Measurements from ENCODE around the gene OGA. TPM values are rescaled to one million over a fixed set of nuclear protein-coding genes. Genes with fewer than 3 reads are reported as not detected.

Gene OGA
- total and polyA plus RNA-seq, 9 of the 15 experiments (the other 6 are each of a cell fraction or from before 2014, with no cell fraction given), result 13.5 to 73.5 (median 59.5) TPM

GRCh38 chr10:101783736-101784118 lies 34.5 kb downstream of the OGA start:
- Histone ChIP-seq H3K4me1 (replicated peaks in 1 of 2; ENCODE audit: control insufficient read depth in 2 of 2, insufficient read depth in 2 of 2, low read length in 2 of 2) (peaks cover 14 to 40% of the 10 kb centered on the region in 2 experiments), H3K9me1 (ENCODE audit: control insufficient read depth, insufficient read depth, low read length) (no peaks in the 10 kb centered on the region), H3K4me3 (peak overlapping the region; percentile 73), H3K9me3 (replicated peaks; ENCODE audit: control insufficient read depth, insufficient read depth, low read depth, low read length) (no peaks in the 10 kb centered on the region), H4K20me1 (replicated peaks; ENCODE audit: control insufficient read depth, insufficient read depth, low read length) (peaks cover 8% of the 10 kb centered on the region; the same call in 1 of the 2 replicates), H3K27me3 (ENCODE audit: control insufficient read depth in 2 of 2, insufficient read depth in 2 of 2, low read length in 2 of 2) (no peaks in the 10 kb centered on the region), H3K9ac (ENCODE audit: insufficient read depth in 1 of 2, low read depth in 2 of 2, low read length in 2 of 2) (peak overlapping the region; percentile 81 to 92), H3K79me2 (ENCODE audit: control insufficient read depth, insufficient read depth, low read length) (peaks cover 21% of the 10 kb centered on the region), H3K36me3 (ENCODE audit: control insufficient read depth, insufficient read depth, low read length) (peaks cover 58% of the 10 kb centered on the region), H3K27ac (ENCODE audit: extremely low read depth, low read depth, low read length) (peak overlapping the region; percentile 65), H2AFZ (ENCODE audit: low read depth, low read length) (peak overlapping the region; percentile 86), H3K4me2 (ENCODE audit: insufficient read depth, low read length) (peak overlapping the region; percentile 81)
- FAIRE-seq (peak; percentile 60), DNase-seq (ENCODE audit: extremely low read depth in 1 of 4, low spot score in 3 of 4) (peak in 1 of 4 experiments; percentile 16), ATAC-seq (peak; percentile 34)
- TF ChIP-seq DMBX1 (CRISPR knock-in tag; IDR thresholded peaks at IDR 0.05; ENCODE audit: borderline replicate concordance), result no peak
- TF ChIP-seq VEZF1 (CRISPR knock-in tag; IDR thresholded peaks at IDR 0.05), result peak; percentile 17; the same call in 1 of the 2 replicates
- 0 out of 2 replicates have a peak, but pooled peaks have one; percentile 19 for TF ChIP-seq RHOXF2B (CRISPR knock-in tag; conservative IDR thresholded peaks at IDR 0.05)
- 0 out of 2 replicates have a peak, but pooled peaks have one; percentile 7 for TF ChIP-seq ZNF324 (CRISPR knock-in tag; IDR thresholded peaks at IDR 0.05)
- TF ChIP-seq POLR2A (conservative IDR thresholded peaks at IDR 0.05), result peak; percentile 3; the same call in 1 of the 2 replicates
- TF ChIP-seq NFXL1 (CRISPR knock-in tag; IDR thresholded peaks at IDR 0.05), result no peak
- TF ChIP-seq MYNN (IDR thresholded peaks at IDR 0.05), result peak; percentile 27; the same call in 1 of the 2 replicates
- no peak for TF ChIP-seq MYNN (CRISPR knock-in tag; IDR thresholded peaks at IDR 0.05)
- peak; percentile 45; the same call in 1 of the 2 replicates for TF ChIP-seq ZNF436 (CRISPR knock-in tag; IDR thresholded peaks at IDR 0.05)
- no peak for TF ChIP-seq RBM25 (IDR thresholded peaks at IDR 0.05; ENCODE audit: low read depth, low read length, severe bottlenecking)
- peak; percentile 91 for TF ChIP-seq HMBOX1 (IDR thresholded peaks at IDR 0.05)
- TF ChIP-seq TEAD1 (CRISPR knock-in tag; IDR thresholded peaks at IDR 0.05), result 0 out of 4 replicates have a peak, but pooled peaks of 1 of the 2 experiments have one; percentile 26
- TF ChIP-seq ILF3 (IDR thresholded peaks at IDR 0.05; ENCODE audit: borderline replicate concordance), result peak; percentile 72; the same call in 1 of the 2 replicates
- TF ChIP-seq POLR2AphosphoS2 (IDR thresholded peaks at IDR 0.05; ENCODE audit: low read length), result peak; percentile 92
- peak; percentile 5; the same call in 1 of the 2 replicates for TF ChIP-seq DEAF1 (CRISPR knock-in tag; IDR thresholded peaks at IDR 0.05)
- TF ChIP-seq EGR1 (conservative IDR thresholded peaks at IDR 0.05), result peak; percentile 65
- TF ChIP-seq CBX2 (IDR thresholded peaks at IDR 0.05; ENCODE audit: insufficient read depth, low read length, poor library complexity, severe bottlenecking), result no peak
- in situ Hi-C loops (cut with MboI), result loop anchor here (5.0 kb wide), 1 partner anchor 176 kb away; no protein-coding TSS in a partner anchor
- POLR2A ChIA-PET, result interaction anchor here (0.7 to 3.2 kb wide), 7 partner anchors 12 to 181 kb away, joined by 3 to 34 read pairs (median 4); no protein-coding TSS in a partner anchor
- intact Hi-C loops (cut with micrococcal nuclease), result loop anchor here (5.0 kb wide), 2 partner anchors 289 to 571 kb away; no protein-coding TSS in a partner anchor
- CTCF ChIA-PET (ENCODE audit: low intra/inter-chr PET ratio), result interaction anchor here (1.1 kb wide), 1 partner anchor 181 kb away, joined by 5 read pairs; no protein-coding TSS in a partner anchor
- WGBS (ENCODE audit: insufficient coverage, low coverage, missing lambda C conversion rate), result 16% methylated on average over 10 of the region's 10 CpGs
- BruUV-seq (replicated peaks), result TSS peak; percentile 94

All from K562 (cell line).